BLaER1 (cell line): ENCODE results near the gene HCLS1.
A peak's percentile ranks its signal among the peaks of the same experiment; 100 is the strongest.

ENCODE experiments used
- H3K27ac ChIP-seq: shearing (Covaris generic); formaldehyde crosslinking; 2 replicates; pipeline ENCODE4 v1.8.1; 2022
- H3K27me3 ChIP-seq: shearing (Covaris generic); formaldehyde crosslinking; 2 replicates; pipeline ENCODE4 v1.8.1; 2022
- H3K36me3 ChIP-seq: shearing (Covaris generic); formaldehyde crosslinking; 2 replicates; pipeline ENCODE4 v1.8.1; 2022
- H3K4me1 ChIP-seq: shearing (Covaris generic); formaldehyde crosslinking; 2 replicates; pipeline ENCODE4 v1.8.1; 2022
- H3K4me2 ChIP-seq: shearing (Covaris generic); formaldehyde crosslinking; 2 replicates; pipeline ENCODE4 v1.8.1; 2022
- H3K4me3 ChIP-seq: shearing (Covaris generic); formaldehyde crosslinking; 2 replicates; pipeline ENCODE4 v1.8.1; 2022
- H3K9ac ChIP-seq: shearing (Covaris generic); formaldehyde crosslinking; 2 replicates; pipeline ENCODE4 v1.8.1; 2022
- H3K9me3 ChIP-seq: shearing (Covaris generic); formaldehyde crosslinking; 2 replicates; pipeline ENCODE4 v1.8.1; 2022
- H4K20me1 ChIP-seq: shearing (Covaris generic); formaldehyde crosslinking; 2 replicates; pipeline ENCODE4 v1.8.1; 2022
- Cebpa-rat ChIP-seq: shearing (Covaris generic); IDR thresholded peaks from 2 replicates; pipeline ENCODE4 v1.8.1; 2022

HCLS1 gene

GRCh38 chr3:121659586-121659985 lies 1.1 kb downstream of the HCLS1 start:
- Histone ChIP-seq H3K4me2 (peak overlapping the region; percentile 94), H3K4me3 (peak overlapping the region; percentile 69)

GRCh38 chr3:121658716-121659435 lies 1.8 kb downstream of the HCLS1 start:
- Histone ChIP-seq H4K20me1 (no peaks in the 10 kb centered on the region), H3K9ac (no peak overlapping the region), H3K4me2 (peak overlapping the region; percentile 94), H3K27me3 (no peaks in the 10 kb centered on the region), H3K27ac (no peak overlapping the region), H3K36me3 (peaks cover 61% of the 10 kb centered on the region), H3K4me1 (peaks cover 43% of the 10 kb centered on the region), H3K4me3 (no peak overlapping the region), H3K9me3 (no peaks in the 10 kb centered on the region)
- no peak for TF ChIP-seq Cebpa-rat

More at GRCh38 chr3:121659586-121659985, 1.1 kb downstream of the HCLS1 start:
- H3K36me3 ChIP-seq, result peaks cover 66% of the 10 kb centered on the region
- no peaks in the 10 kb centered on the region for H4K20me1 ChIP-seq
- H3K9me3 ChIP-seq, result no peaks in the 10 kb centered on the region
- no peak overlapping the region for H3K27ac ChIP-seq
- no peaks in the 10 kb centered on the region for H3K27me3 ChIP-seq
- no peak for TF ChIP-seq Cebpa-rat
- peaks cover 40% of the 10 kb centered on the region for H3K4me1 ChIP-seq
- H3K9ac ChIP-seq, result 0 out of 2 replicates have a peak overlapping the region, but pooled peaks have one; percentile 74

- Histone ChIP-seq H3K4me2 (peak overlapping the region; percentile 32), H3K27ac (no peak overlapping the region), H3K27me3 (no peaks in the 10 kb centered on the region), H3K4me3 (no peak overlapping the region), H4K20me1 (no peaks in the 10 kb centered on the region), H3K9ac (no peak overlapping the region), H3K36me3 (peaks cover 80% of the 10 kb centered on the region), H3K4me1 (peaks cover 25% of the 10 kb centered on the region), H3K9me3 (peaks cover 9% of the 10 kb centered on the region)
- 0 out of 2 replicates have a peak, but pooled peaks have one; percentile 9 for TF ChIP-seq Cebpa-rat
Observed at GRCh38 chr3:121654493-121655385, 6.0 kb downstream of the HCLS1 start.

- no peak overlapping the region for H3K4me2 ChIP-seq
- peaks cover 9% of the 10 kb centered on the region for H3K9me3 ChIP-seq
- H3K36me3 ChIP-seq, result peaks cover 77% of the 10 kb centered on the region
- no peaks in the 10 kb centered on the region for H3K27me3 ChIP-seq
- no peak overlapping the region for H3K4me3 ChIP-seq
- no peak for TF ChIP-seq Cebpa-rat
- no peaks in the 10 kb centered on the region for H4K20me1 ChIP-seq
- H3K27ac ChIP-seq, result no peak overlapping the region
- peaks cover 11% of the 10 kb centered on the region for H3K4me1 ChIP-seq
- H3K9ac ChIP-seq, result no peak overlapping the region
Observed at GRCh38 chr3:121651684-121652083, 9.0 kb downstream of the HCLS1 start.

- Histone ChIP-seq H3K4me1 (peaks cover 4% of the 10 kb centered on the region), H3K27ac (no peak overlapping the region), H3K36me3 (peaks cover 65% of the 10 kb centered on the region), H3K4me2 (no peak overlapping the region), H3K9me3 (peaks cover 9% of the 10 kb centered on the region), H3K9ac (no peak overlapping the region), H3K4me3 (no peak overlapping the region), H3K27me3 (no peaks in the 10 kb centered on the region), H4K20me1 (no peaks in the 10 kb centered on the region)
- no peak for TF ChIP-seq Cebpa-rat
Observed at GRCh38 chr3:121649645-121650044, 11.1 kb downstream of the HCLS1 start.

GRCh38 chr3:121648219-121648958 lies 12.3 kb downstream of the HCLS1 start:
- H3K4me2 ChIP-seq, result no peak overlapping the region
- no peak for TF ChIP-seq Cebpa-rat
- H3K9me3 ChIP-seq, result peaks cover 9% of the 10 kb centered on the region
- H3K27me3 ChIP-seq, result no peaks in the 10 kb centered on the region
- H4K20me1 ChIP-seq, result no peaks in the 10 kb centered on the region
- no peaks in the 10 kb centered on the region for H3K4me1 ChIP-seq
- H3K4me3 ChIP-seq, result no peak overlapping the region
- peaks cover 70% of the 10 kb centered on the region for H3K36me3 ChIP-seq
- H3K9ac ChIP-seq, result no peak overlapping the region
- H3K27ac ChIP-seq, result no peak overlapping the region

GRCh38 chr3:121645054-121645453 lies 15.6 kb downstream of the HCLS1 start:
- Histone ChIP-seq H3K27ac (no peak overlapping the region), H3K27me3 (no peaks in the 10 kb centered on the region), H3K36me3 (peaks cover 66% of the 10 kb centered on the region), H4K20me1 (no peaks in the 10 kb centered on the region), H3K4me2 (no peak overlapping the region), H3K9ac (no peak overlapping the region), H3K4me3 (no peak overlapping the region), H3K9me3 (no peaks in the 10 kb centered on the region), H3K4me1 (no peaks in the 10 kb centered on the region)
- TF ChIP-seq Cebpa-rat, result no peak

- no peak overlapping the region for H3K9ac ChIP-seq
- peaks cover 71% of the 10 kb centered on the region for H3K36me3 ChIP-seq
- H4K20me1 ChIP-seq, result no peaks in the 10 kb centered on the region
- H3K9me3 ChIP-seq, result no peaks in the 10 kb centered on the region
- no peaks in the 10 kb centered on the region for H3K27me3 ChIP-seq
- H3K4me3 ChIP-seq, result no peak overlapping the region
- H3K4me1 ChIP-seq, result no peaks in the 10 kb centered on the region
- TF ChIP-seq Cebpa-rat, result no peak
- H3K4me2 ChIP-seq, result no peak overlapping the region
- no peak overlapping the region for H3K27ac ChIP-seq
Observed at GRCh38 chr3:121642601-121643314, 17.9 kb downstream of the HCLS1 start.

GRCh38 chr3:121641127-121641526 lies 19.6 kb downstream of the HCLS1 start:
- no peak overlapping the region for H3K27ac ChIP-seq
- H3K4me2 ChIP-seq, result no peak overlapping the region
- no peaks in the 10 kb centered on the region for H3K4me1 ChIP-seq
- H3K27me3 ChIP-seq, result no peaks in the 10 kb centered on the region
- peaks cover 81% of the 10 kb centered on the region for H3K36me3 ChIP-seq
- no peaks in the 10 kb centered on the region for H4K20me1 ChIP-seq
- no peak for TF ChIP-seq Cebpa-rat
- H3K9ac ChIP-seq, result no peak overlapping the region
- no peaks in the 10 kb centered on the region for H3K9me3 ChIP-seq
- H3K4me3 ChIP-seq, result no peak overlapping the region
